NT2/D1 (cell line): ENCODE measurements around the gene REXO4.

Experiments
- DNase-seq: peaks from one replicate; pipeline ENCODE4 v3.0.0-alpha.2; 2011; ENCODE audit warnings: low read depth, low spot score
- H3K27me3 ChIP-seq: 2 replicates; pipeline ENCODE4 v1.6.0; 2011; ENCODE audit warnings: mild to moderate bottlenecking; ENCODE audit not compliant: insufficient read length, insufficient read depth
- H3K36me3 ChIP-seq: 2 replicates; pipeline ENCODE4 v1.6.1; 2011; ENCODE audit warnings: mild to moderate bottlenecking, low read length, mixed read lengths; ENCODE audit not compliant: insufficient read depth, insufficient read length
- H3K4me1 ChIP-seq: 2 replicates; pipeline ENCODE4 v1.5.1; 2011; ENCODE audit not compliant: insufficient read depth, insufficient read length
- H3K4me3 ChIP-seq: 2 replicates; pipeline ENCODE4 v1.5.1; 2011; ENCODE audit warnings: low read depth; ENCODE audit not compliant: insufficient read length
- H3K9ac ChIP-seq: 2 replicates; pipeline ENCODE4 v1.6.0; 2011; ENCODE audit warnings: low read depth; ENCODE audit not compliant: insufficient read length
- H3K9me3 ChIP-seq: 2 replicates; pipeline ENCODE4 v1.5.1; 2011; ENCODE audit warnings: mild to moderate bottlenecking, low read length; ENCODE audit not compliant: insufficient read depth
- SUZ12 ChIP-seq: IDR thresholded peaks from 2 replicates; pipeline ENCODE4 v1.6.1; 2011; ENCODE audit not compliant: insufficient read length, insufficient read depth; ENCODE audit errors: extremely low read depth
- YY1 ChIP-seq: IDR thresholded peaks from 2 replicates; pipeline ENCODE4 v1.6.1; 2011; ENCODE audit not compliant: insufficient read length, insufficient read depth
- ZNF274 ChIP-seq: IDR thresholded peaks from 2 replicates; pipeline ENCODE4 v1.6.1; 2011; ENCODE audit warnings: mild to moderate bottlenecking, low read depth, low read length

Gene REXO4

GRCh38 chr9:133370685-133371084, 47.1 kb downstream of the REXO4 start:
- no peak overlapping the region for H3K4me3 ChIP-seq
- DNase-seq, result no peak
- no peaks in the 10 kb centered on the region for H3K27me3 ChIP-seq
- TF ChIP-seq SUZ12, result no peak
- TF ChIP-seq YY1, result no peak
- TF ChIP-seq ZNF274, result no peak
- peaks cover 5% of the 10 kb centered on the region for H3K4me1 ChIP-seq
- H3K9me3 ChIP-seq, result no peaks in the 10 kb centered on the region
- H3K36me3 ChIP-seq, result peaks cover 85% of the 10 kb centered on the region
- H3K9ac ChIP-seq, result no peak overlapping the region

GRCh38 chr9:133369933-133370332, 47.9 kb downstream of the REXO4 start:
- TF ChIP-seq SUZ12, result no peak
- no peak for TF ChIP-seq ZNF274
- TF ChIP-seq YY1, result no peak
- Histone ChIP-seq H3K4me1 (peaks cover 5% of the 10 kb centered on the region), H3K36me3 (peaks cover 90% of the 10 kb centered on the region), H3K27me3 (no peaks in the 10 kb centered on the region), H3K4me3 (no peak overlapping the region), H3K9me3 (no peaks in the 10 kb centered on the region), H3K9ac (no peak overlapping the region)
- DNase-seq, result no peak

- Histone ChIP-seq H3K4me1 (peaks cover 5% of the 10 kb centered on the region), H3K36me3 (peaks cover 94% of the 10 kb centered on the region), H3K4me3 (no peak overlapping the region), H3K9ac (no peak overlapping the region), H3K27me3 (no peaks in the 10 kb centered on the region), H3K9me3 (no peaks in the 10 kb centered on the region)
- TF ChIP-seq YY1 (no peak), SUZ12 (no peak), ZNF274 (no peak)
- DNase-seq, result no peak
Measured at GRCh38 chr9:133369422-133369821, 48.4 kb downstream of the REXO4 start.

GRCh38 chr9:133368249-133368881, 49.4 kb downstream of the REXO4 start:
- Histone ChIP-seq H3K9ac (no peak overlapping the region), H3K36me3 (peaks cover 97% of the 10 kb centered on the region), H3K4me3 (no peak overlapping the region), H3K4me1 (peaks cover 5% of the 10 kb centered on the region), H3K9me3 (no peaks in the 10 kb centered on the region), H3K27me3 (no peaks in the 10 kb centered on the region)
- no peak for DNase-seq
- no peak for TF ChIP-seq ZNF274
- TF ChIP-seq SUZ12, result no peak
- TF ChIP-seq YY1, result no peak

- Histone ChIP-seq H3K36me3 (peaks cover 97% of the 10 kb centered on the region), H3K9ac (no peak overlapping the region), H3K27me3 (no peaks in the 10 kb centered on the region), H3K4me3 (no peak overlapping the region), H3K9me3 (no peaks in the 10 kb centered on the region), H3K4me1 (peaks cover 5% of the 10 kb centered on the region)
- TF ChIP-seq SUZ12 (no peak), YY1 (no peak), ZNF274 (no peak)
- DNase-seq, result no peak
Measured at GRCh38 chr9:133367778-133368177, 50.0 kb downstream of the REXO4 start.

GRCh38 chr9:133367221-133367620, 50.6 kb downstream of the REXO4 start:
- Histone ChIP-seq H3K9me3 (no peaks in the 10 kb centered on the region), H3K4me1 (peaks cover 2% of the 10 kb centered on the region), H3K27me3 (no peaks in the 10 kb centered on the region), H3K36me3 (peaks cover 97% of the 10 kb centered on the region), H3K4me3 (no peak overlapping the region), H3K9ac (no peak overlapping the region)
- no peak for TF ChIP-seq SUZ12
- no peak for TF ChIP-seq YY1
- no peak for TF ChIP-seq ZNF274
- no peak for DNase-seq

GRCh38 chr9:133366435-133366834, 51.4 kb downstream of the REXO4 start:
- Histone ChIP-seq H3K27me3 (no peaks in the 10 kb centered on the region), H3K9me3 (no peaks in the 10 kb centered on the region), H3K9ac (no peak overlapping the region), H3K36me3 (peaks cover 97% of the 10 kb centered on the region), H3K4me1 (peaks cover 2% of the 10 kb centered on the region), H3K4me3 (no peak overlapping the region)
- DNase-seq, result no peak
- TF ChIP-seq ZNF274 (no peak), SUZ12 (no peak), YY1 (no peak)
